Endothelial cell of umbilical vein (primary cell): ENCODE measurements around the gene KCTD1. TPM values are rescaled to one million over a fixed set of nuclear protein-coding genes. Genes with fewer than 3 reads are reported as not detected.

Experiments
- BruUV-seq: library from RNA; stranded (reverse); fragments of 400-500 nt; replicated peaks from 2 replicates; lab custom pipeline; 2021; lab: Mats Ljungman, UMichigan
- CTCF ChIA-PET: fragments of 300-600, 350-600 bp; sonication (Branson Sonifier 250); formaldehyde crosslinking; loops from one replicate; lab custom pipeline; 2021; ENCODE audit warnings: antibody characterized with exemption, inconsistent platforms; lab: Charles Lee
- POLR2A ChIA-PET: fragments of 300-600, 350-600 bp; sonication (Branson Sonifier 250); formaldehyde crosslinking; loops from one replicate; lab custom pipeline; 2021; ENCODE audit warnings: antibody characterized with exemption, inconsistent platforms; lab: Charles Lee
- DNase-seq: peaks from one replicate; pipeline ENCODE4 v3.0.0-alpha.2; 2011; ENCODE audit warnings: low read depth, low spot score
- FAIRE-seq: peaks from 2 replicates; lab custom pipeline; 2011; peaks lifted over from hg19 to GRCh38; lab: Jason Lieb, UNC
- H2AFZ ChIP-seq: 2 replicates; pipeline ENCODE4 v1.6.0; 2012; ENCODE audit warnings: low read depth, low read length, control low read depth, inconsistent platforms
- H3K27ac ChIP-seq: 2 replicates; pipeline ENCODE4 v1.5.1; 2011; ENCODE audit warnings: low read depth, mild to moderate bottlenecking, control low read depth, low read length, moderate library complexity; ENCODE audit not compliant: insufficient read depth
- H3K27me3 ChIP-seq, 2 experiments: 2 replicates each; pipeline versions ENCODE4 v1.6.0 to v1.6.1; 2011; ENCODE audit warnings: low read length in 2 of 2, mixed read lengths in 1 of 2; ENCODE audit not compliant: control insufficient read depth in 2 of 2, insufficient read depth in 2 of 2
- H3K36me3 ChIP-seq, 2 experiments: 2 replicates in 1 of 2; 3 replicates in 1 of 2; pipeline ENCODE4 v1.5.1; 2011; ENCODE audit warnings: low read length in 2 of 2, mild to moderate bottlenecking in 1 of 2, moderate library complexity in 1 of 2; ENCODE audit not compliant: control insufficient read depth in 2 of 2, insufficient read depth in 2 of 2; ENCODE audit errors: extremely low read depth in 1 of 2
- H3K4me1 ChIP-seq: 3 replicates; pipeline ENCODE4 v1.5.1; 2011; ENCODE audit warnings: mild to moderate bottlenecking, low read length; ENCODE audit not compliant: control insufficient read depth, insufficient read depth; ENCODE audit errors: extremely low read depth
- H3K4me2 ChIP-seq: 2 replicates; pipeline ENCODE4 v1.6.1; 2011; ENCODE audit warnings: low read length, control low read depth, mixed read lengths; ENCODE audit not compliant: insufficient read depth
- H3K4me3 ChIP-seq, 3 experiments: fragments of 200-600 bp in 1 of 3; sonication (generic), shearing (Covaris generic) in 1 of 3; replicated peaks in 1 of 3; 2 replicates each; pipeline ENCODE4 v1.5.1; 2011 to 2016; ENCODE audit warnings: control low read depth in 3 of 3, low read length in 3 of 3, mild to moderate bottlenecking in 2 of 3, inconsistent platforms in 1 of 3, low read depth in 1 of 3, moderate library complexity in 1 of 3; ENCODE audit not compliant: insufficient read depth in 1 of 3
- H3K79me2 ChIP-seq: 2 replicates; pipeline ENCODE4 v1.6.0; 2012; ENCODE audit warnings: low read length, inconsistent platforms; ENCODE audit not compliant: control insufficient read depth, insufficient read depth
- H3K9ac ChIP-seq: replicated peaks from 2 replicates; pipeline ENCODE3; 2011; ENCODE audit warnings: low read length, control low read depth; ENCODE audit not compliant: insufficient read depth; ENCODE audit errors: extremely low read depth
- H3K9me1 ChIP-seq: replicated peaks from 3 replicates; pipeline ENCODE4 v1.6.0; 2011; ENCODE audit warnings: mild to moderate bottlenecking, low read length; ENCODE audit not compliant: control insufficient read depth, insufficient read depth; ENCODE audit errors: extremely low read depth
- H3K9me3 ChIP-seq: replicated peaks from 2 replicates; pipeline ENCODE4 v1.5.1; 2012; ENCODE audit warnings: low read length, inconsistent platforms; ENCODE audit not compliant: control insufficient read depth, insufficient read depth
- H4K20me1 ChIP-seq: replicated peaks from 2 replicates; pipeline ENCODE3; 2011; ENCODE audit warnings: mild to moderate bottlenecking, low read length; ENCODE audit not compliant: control insufficient read depth, insufficient read depth; ENCODE audit errors: extremely low read depth
- CTCF ChIP-seq, 2 donors: IDR thresholded peaks; 1 replicate in 1 of 2; 2 replicates in 1 of 2; pipeline ENCODE4 v1.5.1; 2011; ENCODE audit warnings: low read length in 2 of 2, mild to moderate bottlenecking in 2 of 2, moderate library complexity in 2 of 2, control low read depth in 1 of 2, inconsistent platforms in 1 of 2, low read depth in 1 of 2; ENCODE audit not compliant: insufficient read depth in 1 of 2; ENCODE audit errors: extremely low read depth in 1 of 2
- EZH2 ChIP-seq: IDR thresholded peaks from 2 replicates; pipeline ENCODE4 v1.6.1; 2012; ENCODE audit warnings: borderline replicate concordance, low read depth, mild to moderate bottlenecking, moderate library complexity, low read length, inconsistent platforms; ENCODE audit not compliant: severe bottlenecking
- dilution Hi-C: fragments of 300-500 bp; cut with MboI; formaldehyde crosslinking; loops from one replicate; pipeline ENCODE4 v1.15.0; 2019; ENCODE audit warnings: low sequenced_read_pairs; ENCODE audit not compliant: extremely low pct_ligation_motif_present
- intact Hi-C: fragments of 100-400 bp; cut with micrococcal nuclease; formaldehyde crosslinking; loops from one replicate; pipeline ENCODE4 v1.10.0; 2022
- polyA plus RNA-seq, 4 experiments: library from polyadenylated mRNA; depleted of rRNA in 3 of 4; stranded (reverse) in 3 of 4; unstranded in 1 of 4; fragments of >200 nt; gene quantifications; 2 replicates each; pipeline versions ENCODE4 v1.2.1 to v1.2.3, GENCODE V29; 2011 to 2012; ENCODE audit warnings: missing spikeins in 1 of 4
- total RNA-seq: library from RNA; stranded (reverse); gene quantifications from 2 replicates; pipeline ENCODE4 v1.2.3, GENCODE V29; 2021

Gene KCTD1
- total and polyA plus RNA-seq, 2 donors (not counting 3 experiments of a cell fraction or from before 2014, with no cell fraction given): 6.1 to 12.1 TPM

- intact Hi-C loops: loop anchor here (10.0 kb wide), 1 partner anchor 326 kb away; the partner anchor contains the start of gene TAF4B
- CTCF ChIA-PET: interaction anchor here (1.9 to 4.1 kb wide), 2 partner anchors 70 to 168 kb away, joined by 5 to 89 read pairs; no protein-coding TSS in a partner anchor
These were observed 2.8 kb upstream of the KCTD1 start for GRCh38 chr18:26550998-26551694.

More at GRCh38 chr18:26550998-26551694, 2.8 kb upstream of the KCTD1 start:
- peaks cover 25% of the 10 kb centered on the region for H3K4me1 ChIP-seq
- no TSS peak for BruUV-seq
- no peaks in the 10 kb centered on the region for H4K20me1 ChIP-seq
- DNase-seq (no peak), FAIRE-seq (no peak)
- no peak overlapping the region for H3K4me2 ChIP-seq
- peaks cover 3% of the 10 kb centered on the region for H3K79me2 ChIP-seq
- H3K27ac ChIP-seq: no peak overlapping the region
- H3K9me3 ChIP-seq: no peaks in the 10 kb centered on the region
- H3K9me1 ChIP-seq: no peaks in the 10 kb centered on the region
- peaks cover 37 to 53% of the 10 kb centered on the region in 2 experiments for H3K27me3 ChIP-seq
- no peaks in the 10 kb centered on the region for H3K36me3 ChIP-seq
- H3K9ac ChIP-seq: no peak overlapping the region
- POLR2A ChIA-PET: no interaction called here
- H2AFZ ChIP-seq: no peak overlapping the region
- dilution Hi-C loops: no loop called here
- TF ChIP-seq EZH2 (peak; percentile 80), CTCF (IDR thresholded peaks at IDR 0.05; ENCODE audit: extremely low read depth in 1 of 2, insufficient read depth in 1 of 2, low read depth in 1 of 2, low read length in 2 of 2) (no peak)
- no peak overlapping the region for H3K4me3 ChIP-seq
